Thymus (tissue), 11 donors: ENCODE measurements around the gene GDF11. TPM values are rescaled to one million over a fixed set of nuclear protein-coding genes. Genes with fewer than 3 reads are reported as not detected.

Experiments
- DNase-seq, 9 donors: peaks; one replicate each; pipeline ENCODE4 v3.0.0-alpha.2; 2013; ENCODE audit warnings: low spot score in 9 of 9, low read depth in 6 of 9, missing footprints in 1 of 9
- H3K27ac ChIP-seq, 2 donors: one replicate each; pipeline ENCODE4 v1.5.1; 2013; ENCODE audit warnings: control low read depth in 1 of 2, low read depth in 1 of 2, low read length in 1 of 2, mild to moderate bottlenecking in 1 of 2, moderate library complexity in 1 of 2
- H3K27me3 ChIP-seq, 2 donors: one replicate each; pipeline ENCODE4 v1.5.1; 2013; ENCODE audit warnings: low read length in 1 of 2; ENCODE audit not compliant: control insufficient read depth in 2 of 2, insufficient read depth in 1 of 2
- H3K36me3 ChIP-seq, 2 donors: one replicate each; pipeline ENCODE4 v1.5.1; 2013; ENCODE audit warnings: low read length in 1 of 2, mild to moderate bottlenecking in 1 of 2, moderate library complexity in 1 of 2; ENCODE audit not compliant: control insufficient read depth in 2 of 2, insufficient read depth in 2 of 2
- H3K4me1 ChIP-seq, 2 donors: one replicate each; pipeline ENCODE4 v1.5.1; 2013; ENCODE audit warnings: low read length in 2 of 2; ENCODE audit not compliant: control insufficient read depth in 2 of 2, insufficient read depth in 2 of 2
- H3K4me3 ChIP-seq, 2 donors: one replicate each; pipeline ENCODE4 v1.5.1; 2013; ENCODE audit warnings: low read length in 2 of 2, control low read depth in 1 of 2, mild to moderate bottlenecking in 1 of 2
- H3K9me3 ChIP-seq, 2 donors: one replicate each; pipeline ENCODE4 v1.5.1; 2013; ENCODE audit warnings: low read length in 1 of 2, mild to moderate bottlenecking in 1 of 2; ENCODE audit not compliant: control insufficient read depth in 2 of 2, insufficient read depth in 1 of 2
- WGBS: extraction: QIAGEN DNeasy Blood & Tissue Kit; methylation state at CpG from one replicate; pipeline ENCODE4 v1.1.7; 2013; 5-methylcytosine and 5-hydroxymethylcytosine counted together
- polyA plus RNA-seq: library from polyadenylated mRNA; stranded (reverse); fragments of 200-250 nt; gene quantifications from one replicate; pipeline ENCODE4 v1.2.3, GENCODE V29; 2013
- total RNA-seq: library from RNA; stranded (reverse); fragments of 120-200 nt; gene quantifications from one replicate; pipeline ENCODE4 v1.2.4, GENCODE V29; 2013
- donor health status: healthy.

The GDF11 gene
- total and polyA plus RNA-seq, 2 donors, result 1.9 to 2.8 TPM

GRCh38 chr12:55720894-55721444 lies 22.0 kb upstream of the GDF11 start:
- peaks cover 30 to 42% of the 10 kb centered on the region in 2 donors for H3K36me3 ChIP-seq
- peaks cover 0 to 6% of the 10 kb centered on the region in 2 donors for H3K9me3 ChIP-seq
- H3K27ac ChIP-seq, result no peak overlapping the region
- H3K4me3 ChIP-seq, result no peak overlapping the region
- DNase-seq, result no peak
- H3K27me3 ChIP-seq, result no peaks in the 10 kb centered on the region
- WGBS, result 96% methylated on average over 9 of the region's 9 CpGs
- peaks cover 11 to 43% of the 10 kb centered on the region in 2 donors for H3K4me1 ChIP-seq

- DNase-seq, result no peak
- Histone ChIP-seq H3K4me1 (peaks cover 8 to 39% of the 10 kb centered on the region in 2 donors), H3K27me3 (no peaks in the 10 kb centered on the region), H3K27ac (no peak overlapping the region), H3K4me3 (no peak overlapping the region), H3K36me3 (peaks cover 32 to 42% of the 10 kb centered on the region in 2 donors), H3K9me3 (peaks cover 0 to 6% of the 10 kb centered on the region in 2 donors)
- 95% methylated on average over 14 of the region's 14 CpGs for WGBS
Observed at GRCh38 chr12:55721601-55722213, 21.2 kb upstream of the GDF11 start.

GRCh38 chr12:55722948-55723347 lies 20.0 kb upstream of the GDF11 start:
- WGBS, result 92% methylated on average over 8 of the region's 8 CpGs
- no peak for DNase-seq
- H3K36me3 ChIP-seq, result peaks cover 33 to 42% of the 10 kb centered on the region in 2 donors
- H3K27me3 ChIP-seq, result peaks cover 0 to 3% of the 10 kb centered on the region in 2 donors
- no peak overlapping the region for H3K4me3 ChIP-seq
- H3K4me1 ChIP-seq, result peaks cover 0 to 37% of the 10 kb centered on the region in 2 donors
- no peak overlapping the region for H3K27ac ChIP-seq
- peaks cover 0 to 6% of the 10 kb centered on the region in 2 donors for H3K9me3 ChIP-seq

GRCh38 chr12:55723516-55724225 lies 19.3 kb upstream of the GDF11 start:
- peaks cover 33 to 38% of the 10 kb centered on the region in 2 donors for H3K36me3 ChIP-seq

GRCh38 chr12:55724226-55724939 lies 18.5 kb upstream of the GDF11 start:
- Histone ChIP-seq H3K9me3 (peaks cover 0 to 6% of the 10 kb centered on the region in 2 donors), H3K4me3 (no peak overlapping the region), H3K4me1 (peaks cover 4 to 39% of the 10 kb centered on the region in 2 donors), H3K36me3 (peaks cover 27 to 32% of the 10 kb centered on the region in 2 donors), H3K27ac (no peak overlapping the region), H3K27me3 (peaks cover 0 to 12% of the 10 kb centered on the region in 2 donors)
- WGBS, result 70% methylated on average over 11 of the region's 11 CpGs
- DNase-seq, result peak in 2 of 9 donors; percentile 60 to 72

More at GRCh38 chr12:55723516-55724225, 19.3 kb upstream of the GDF11 start:
- peaks cover 4 to 37% of the 10 kb centered on the region in 2 donors for H3K4me1 ChIP-seq
- H3K27me3 ChIP-seq, result peaks cover 0 to 11% of the 10 kb centered on the region in 2 donors
- no peak overlapping the region for H3K4me3 ChIP-seq
- H3K9me3 ChIP-seq, result peaks cover 0 to 6% of the 10 kb centered on the region in 2 donors
- H3K27ac ChIP-seq, result no peak overlapping the region
- 95% methylated on average over 10 of the region's 10 CpGs for WGBS
- no peak for DNase-seq

- H3K4me1 ChIP-seq, result peaks cover 4 to 39% of the 10 kb centered on the region in 2 donors
- H3K36me3 ChIP-seq, result peaks cover 26 to 27% of the 10 kb centered on the region in 2 donors
- peaks cover 0 to 12% of the 10 kb centered on the region in 2 donors for H3K27me3 ChIP-seq
- peaks cover 0 to 6% of the 10 kb centered on the region in 2 donors for H3K9me3 ChIP-seq
- 92% methylated on average over 3 of the region's 3 CpGs for WGBS
- no peak for DNase-seq
- no peak overlapping the region for H3K27ac ChIP-seq
- H3K4me3 ChIP-seq, result no peak overlapping the region
Observed at GRCh38 chr12:55724940-55725309, 18.0 kb upstream of the GDF11 start.

GRCh38 chr12:55725556-55725955 lies 17.4 kb upstream of the GDF11 start:
- Histone ChIP-seq H3K27ac (no peak overlapping the region), H3K4me1 (peaks cover 4 to 44% of the 10 kb centered on the region in 2 donors)
- DNase-seq, result no peak

GRCh38 chr12:55726971-55727370 lies 16.0 kb upstream of the GDF11 start:
- peaks cover 0 to 6% of the 10 kb centered on the region in 2 donors for H3K9me3 ChIP-seq
- H3K36me3 ChIP-seq, result peaks cover 10 to 20% of the 10 kb centered on the region in 2 donors
- 85% methylated on average over 10 of the region's 10 CpGs for WGBS
- H3K4me3 ChIP-seq, result no peak overlapping the region
- H3K4me1 ChIP-seq, result peaks cover 7 to 50% of the 10 kb centered on the region in 2 donors
- DNase-seq, result no peak
- peaks cover 0 to 12% of the 10 kb centered on the region in 2 donors for H3K27me3 ChIP-seq
- no peak overlapping the region for H3K27ac ChIP-seq

More at GRCh38 chr12:55725556-55725955, 17.4 kb upstream of the GDF11 start:
- 90% methylated on average over 3 of the region's 3 CpGs for WGBS
- Histone ChIP-seq H3K36me3 (peaks cover 21% of the 10 kb centered on the region in 2 donors), H3K9me3 (peaks cover 0 to 6% of the 10 kb centered on the region in 2 donors), H3K4me3 (no peak overlapping the region), H3K27me3 (peaks cover 0 to 12% of the 10 kb centered on the region in 2 donors)
